GM21786 (cell line): ENCODE data around the gene ARHGDIA.

ENCODE experiments used
- ATAC-seq: cut with Tn5 transposase; IDR thresholded peaks from one replicate; pipeline ENCODE4 v1.9.1; 2021; ENCODE audit not compliant: unreplicated experiment

ARHGDIA gene

GRCh38 chr17:81865733-81866439 is 5.3 kb downstream of the ARHGDIA start:
- no peak for ATAC-seq

DNA sequence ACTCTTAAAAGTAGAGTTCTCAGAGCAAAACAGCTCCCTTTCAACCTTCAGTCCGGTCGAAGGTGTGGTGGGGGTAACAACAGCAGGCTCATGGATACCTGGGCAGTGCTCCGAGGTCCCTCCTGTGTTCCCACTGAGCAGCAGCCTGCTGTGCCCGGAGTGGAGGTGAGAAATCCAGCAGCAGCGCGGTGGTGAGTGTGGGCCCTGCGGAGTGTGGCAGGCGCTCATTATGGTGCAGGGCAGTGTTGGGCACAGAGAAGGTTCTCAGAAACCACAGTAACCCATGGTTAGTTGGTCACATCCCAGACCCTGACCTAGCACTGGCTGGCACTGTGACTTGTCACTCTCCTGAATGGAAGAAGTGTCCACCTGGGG is 5.8 kb downstream of the ARHGDIA start:
- no peak for ATAC-seq

- ATAC-seq: no peak
Observed at GRCh38 chr17:81863833-81864768, 7.0 kb downstream of the ARHGDIA start.

DNA sequence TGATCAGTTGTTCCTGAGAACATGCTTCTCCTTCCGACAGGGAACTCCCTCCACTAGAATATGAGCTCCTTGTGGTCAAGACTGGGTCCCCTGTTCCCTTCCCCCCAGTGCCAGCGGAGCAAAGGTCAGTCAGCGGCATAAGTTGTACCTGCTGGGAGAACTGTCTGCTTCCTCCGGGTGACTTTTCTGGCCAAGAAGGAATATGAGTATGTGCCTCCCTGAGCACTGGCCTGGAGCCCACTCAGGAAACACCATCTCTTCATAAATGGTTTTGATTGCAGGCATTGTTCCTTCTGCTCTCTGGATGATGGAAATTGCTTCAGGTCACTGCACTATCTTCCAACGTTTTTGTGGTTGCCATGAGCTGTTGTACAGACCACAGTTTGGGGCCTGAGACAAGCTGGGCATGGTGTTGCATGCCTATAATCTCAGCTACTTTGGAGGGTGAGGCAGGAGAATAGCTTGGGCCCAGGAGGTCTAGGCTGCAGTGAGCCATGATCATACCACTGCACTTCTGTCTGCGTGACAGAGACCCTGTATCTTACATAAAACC is 7.9 kb downstream of the ARHGDIA start:
- no peak for ATAC-seq

GRCh38 chr17:81860756-81861568 is 10.2 kb downstream of the ARHGDIA start:
- peak; percentile 74 for ATAC-seq

DNA sequence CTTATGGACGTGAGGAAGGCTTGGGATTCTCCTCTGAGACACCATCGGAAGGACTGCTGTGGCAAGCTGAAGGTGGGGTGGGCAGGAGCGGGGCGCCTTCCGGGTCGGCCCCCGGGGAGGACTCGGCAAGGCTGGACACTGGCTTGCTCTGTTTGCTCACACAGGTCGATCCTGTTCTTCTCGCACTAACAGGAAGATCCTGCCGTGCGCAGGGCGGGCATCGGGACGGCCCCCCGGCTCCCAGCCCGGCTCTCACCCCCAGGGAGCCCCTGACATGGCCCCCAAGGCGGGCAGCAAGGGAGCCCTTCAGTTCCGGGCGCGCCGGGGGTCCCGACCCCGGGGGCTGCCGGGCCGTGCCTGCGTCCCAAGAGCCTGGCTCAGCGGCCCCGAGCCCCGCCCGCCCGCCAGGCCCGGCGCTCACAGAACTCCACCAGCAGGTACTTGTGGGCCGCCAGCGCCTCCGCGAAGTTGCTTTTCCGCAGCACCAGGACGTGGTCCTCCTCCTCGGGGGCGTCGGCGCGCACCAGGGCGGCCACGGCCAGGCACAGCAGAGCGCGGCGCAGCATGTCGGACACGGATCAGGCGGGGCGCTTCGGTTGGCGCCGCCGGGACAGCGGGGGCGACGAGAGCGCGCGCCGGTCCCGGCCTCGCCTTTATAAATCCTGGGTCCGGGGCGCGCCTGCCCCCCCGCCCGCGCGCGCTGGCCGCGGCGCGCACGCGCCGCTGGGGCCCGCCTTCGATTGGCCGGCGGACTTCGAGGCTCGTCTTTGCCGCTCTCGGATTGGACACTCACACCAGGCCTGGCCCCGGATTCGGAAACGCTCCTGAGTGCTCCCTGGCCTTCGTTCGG is 11.0 kb downstream of the ARHGDIA start, which contains the start of gene P4HB:
TSS of gene P4HB (minus strand) at position 630 of the 850 bp plus-strand sequence. CDS start at position 566, 64 bp downstream.
- ATAC-seq: no peak

DNA sequence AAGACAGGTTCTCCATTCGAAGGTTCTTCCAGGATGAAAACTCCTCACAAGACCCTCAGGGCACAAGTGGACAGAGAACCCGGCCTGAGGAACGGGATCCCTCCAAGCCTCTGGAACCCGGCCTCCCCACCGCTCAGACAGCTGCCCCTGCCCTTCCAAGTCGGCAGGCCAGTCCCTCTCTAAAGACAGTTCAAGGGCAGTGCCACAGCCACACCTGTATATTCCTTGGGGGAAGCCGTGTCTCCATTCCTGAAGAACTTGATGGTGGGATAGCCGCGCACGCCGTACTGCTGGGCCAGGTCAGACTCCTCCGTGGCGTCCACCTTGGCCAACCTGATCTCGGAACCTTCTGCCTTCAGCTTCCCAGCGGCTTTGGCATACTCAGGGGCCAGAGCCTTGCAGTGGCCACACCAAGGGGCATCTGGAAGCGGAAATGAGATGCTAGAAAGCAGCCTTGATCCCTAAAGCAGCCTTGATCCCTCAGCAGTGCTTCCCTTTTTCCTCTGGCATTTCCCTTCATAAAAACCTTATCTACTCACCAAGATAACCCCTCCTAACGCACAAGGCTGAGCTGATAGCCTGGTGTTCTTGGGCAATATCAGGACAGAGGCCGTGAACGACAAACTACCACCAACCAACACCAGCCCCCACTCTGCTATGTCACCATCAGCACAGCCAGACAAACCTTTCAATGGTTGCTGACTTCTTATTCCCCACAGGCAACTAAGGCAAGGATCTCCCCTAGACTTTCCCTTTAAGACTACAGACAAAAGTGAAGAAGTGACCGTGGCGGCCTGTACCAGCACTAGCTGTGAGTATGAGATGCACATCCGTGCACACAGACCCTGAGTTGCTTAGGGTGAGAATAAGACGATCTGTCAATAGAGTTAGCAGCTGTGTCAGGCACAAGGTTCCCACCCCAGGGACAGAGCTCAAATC is 11.9 kb downstream of the ARHGDIA start:
- ATAC-seq: no peak

DNA sequence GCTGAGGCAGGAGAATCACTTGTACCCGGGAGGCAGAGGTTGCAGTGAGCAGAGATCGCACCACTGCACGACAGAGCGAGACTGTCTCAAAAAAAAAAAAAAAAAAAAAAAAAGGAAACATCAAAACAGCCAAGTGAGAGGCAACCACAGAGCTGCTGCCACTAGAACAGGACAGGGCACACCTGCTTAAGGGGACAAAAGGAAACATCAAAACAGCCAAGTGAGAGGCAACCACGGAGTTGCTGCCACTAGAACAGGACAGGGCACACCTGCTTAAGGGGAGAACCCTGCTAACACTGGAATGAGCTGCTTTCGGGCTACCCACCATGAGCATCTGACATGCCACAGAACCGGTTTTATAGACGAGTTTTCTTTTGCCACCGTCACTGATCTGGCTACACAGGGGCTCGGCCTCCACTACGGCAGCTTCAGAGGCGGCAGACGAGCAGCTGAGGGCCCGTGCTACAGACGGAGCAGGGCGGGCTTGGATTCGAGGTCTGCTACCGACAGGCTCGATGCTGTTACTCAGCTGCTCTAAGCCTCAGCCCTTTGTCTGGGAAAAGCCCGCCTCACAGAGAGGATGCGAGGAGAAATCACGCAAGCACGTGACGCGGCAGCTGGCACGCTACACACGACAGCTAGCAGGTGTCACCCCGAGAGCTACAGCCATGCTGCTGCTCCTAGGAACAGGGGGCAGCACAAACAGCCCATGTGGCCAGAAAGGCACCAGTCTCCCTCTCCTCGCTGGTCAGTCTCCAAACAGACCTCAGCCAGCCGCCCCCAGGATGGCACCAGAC is 12.8 kb downstream of the ARHGDIA start:
- no peak for ATAC-seq

- no peak for ATAC-seq
Observed at GRCh38 chr17:81854974-81855774, 16.0 kb downstream of the ARHGDIA start.

GRCh38 chr17:81852237-81852636 is 18.9 kb downstream of the ARHGDIA start:
- ATAC-seq: no peak

DNA sequence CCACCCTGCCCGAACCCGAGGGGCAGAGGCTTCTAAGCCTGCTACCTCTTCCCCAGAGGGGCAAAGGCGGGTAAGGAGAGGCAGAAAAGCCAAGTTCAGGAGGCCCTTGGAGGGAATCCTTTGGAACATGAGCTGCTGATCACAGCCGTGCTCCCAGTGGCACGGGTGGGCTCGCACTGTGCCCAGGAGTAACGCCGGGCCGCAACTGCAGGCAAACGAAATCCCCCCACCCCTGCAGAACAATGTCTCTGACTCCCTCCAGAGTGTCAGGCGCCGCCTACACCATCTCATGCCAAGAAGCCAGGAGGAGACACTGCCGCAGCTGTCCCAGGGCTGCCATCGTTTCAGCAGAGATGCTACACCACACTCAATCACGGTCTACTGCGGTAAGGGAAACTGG is 19.7 kb downstream of the ARHGDIA start:
- ATAC-seq: no peak

GRCh38 chr17:81849457-81849856 is 21.7 kb downstream of the ARHGDIA start:
- no peak for ATAC-seq

- ATAC-seq: no peak
Observed at GRCh38 chr17:81846743-81847689, 24.1 kb downstream of the ARHGDIA start.

DNA sequence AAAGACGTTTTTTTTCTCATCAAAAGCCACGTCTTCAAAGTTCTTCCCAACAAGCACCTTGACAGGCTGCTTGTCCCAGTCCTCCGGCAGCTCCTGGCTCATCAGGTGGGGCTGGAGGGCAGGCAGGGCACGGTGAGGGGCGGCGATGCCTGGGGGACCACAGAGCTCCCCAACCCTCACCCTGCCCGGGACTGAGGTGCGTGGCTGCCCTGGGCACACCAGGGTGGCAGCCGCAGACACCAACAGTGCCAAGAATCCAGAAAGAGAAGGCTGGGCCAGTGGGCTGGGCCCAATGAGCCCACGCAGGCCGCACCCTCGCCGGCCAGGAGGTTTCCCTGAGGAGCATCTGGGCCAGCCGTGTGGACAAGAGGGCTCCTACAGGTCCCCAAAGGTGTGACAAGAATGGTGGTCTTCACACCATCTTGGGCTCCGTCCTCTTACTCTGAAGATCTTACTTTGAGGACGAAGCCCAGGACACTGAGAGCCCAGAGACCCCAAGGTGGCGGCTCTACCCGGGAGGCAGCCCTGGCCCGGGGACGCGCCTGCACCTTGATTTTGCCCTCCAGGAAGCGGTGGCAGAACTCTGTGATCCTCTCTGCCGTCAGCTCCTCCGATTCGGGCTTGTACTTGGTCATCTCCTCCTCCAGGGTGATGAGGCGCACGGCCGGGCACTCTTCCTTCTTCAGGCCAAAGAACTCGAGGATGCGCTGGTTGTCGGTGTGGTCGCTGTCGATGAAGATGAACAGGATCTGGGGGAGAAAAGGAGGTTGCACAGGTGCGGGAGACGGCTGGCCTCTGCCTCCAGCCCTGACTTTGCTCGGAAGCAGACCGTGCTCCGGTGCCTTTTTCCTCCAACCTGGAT is 25.0 kb downstream of the ARHGDIA start:
- ATAC-seq: no peak

- no peak for ATAC-seq
Observed at GRCh38 chr17:81845361-81845760, 25.8 kb downstream of the ARHGDIA start.
